Cardiac fibroblast (primary cell): ENCODE measurements around the gene HIPK2.

ENCODE experiments used
- DNase-seq, 2 donors: peaks; one replicate each; pipeline versions ENCODE4 v3.0.0 to v3.0.0-alpha.2; 2010; ENCODE audit warnings: low read depth in 2 of 2
- H3K4me3 ChIP-seq, 2 donors: replicated peaks in 1 of 2; 1 replicate in 1 of 2; 2 replicates in 1 of 2; pipeline ENCODE4 v1.5.1; 2011; ENCODE audit warnings: low read depth in 2 of 2, low read length in 2 of 2, mild to moderate bottlenecking in 2 of 2, moderate library complexity in 1 of 2
- CTCF ChIP-seq: IDR thresholded peaks from one replicate; pipeline ENCODE4 v1.5.1; 2011; ENCODE audit warnings: low read depth, mild to moderate bottlenecking, low read length, inconsistent platforms

The HIPK2 gene

GRCh38 chr7:139679731-139680594 is 97.8 kb downstream of the HIPK2 start:
- H3K4me3 ChIP-seq: no peak overlapping the region
- DNase-seq: peak in 1 of 2 donors; percentile 78
- TF ChIP-seq CTCF: no peak

- H3K4me3 ChIP-seq: no peak overlapping the region
- TF ChIP-seq CTCF: no peak
- no peak for DNase-seq
Observed at GRCh38 chr7:139676390-139676789, 101.4 kb downstream of the HIPK2 start.

GRCh38 chr7:139675127-139676125 is 102.4 kb downstream of the HIPK2 start:
- TF ChIP-seq CTCF: no peak
- no peak overlapping the region for H3K4me3 ChIP-seq
- DNase-seq: peak in 1 of 2 donors; percentile 43

GRCh38 chr7:139674752-139675126 is 103.1 kb downstream of the HIPK2 start:
- no peak for TF ChIP-seq CTCF
- no peak for DNase-seq
- no peak overlapping the region for H3K4me3 ChIP-seq

GRCh38 chr7:139674341-139674740 is 103.5 kb downstream of the HIPK2 start:
- no peak for TF ChIP-seq CTCF

GRCh38 chr7:139673762-139674161 is 104.0 kb downstream of the HIPK2 start:
- no peak for DNase-seq
- H3K4me3 ChIP-seq: no peak overlapping the region
- TF ChIP-seq CTCF: no peak

More at GRCh38 chr7:139674341-139674740, 103.5 kb downstream of the HIPK2 start:
- no peak overlapping the region for H3K4me3 ChIP-seq
- DNase-seq: no peak
